ENCODE data around the gene SNTG2.

SNTG2 gene

GRCh38 chr2:1310202-1310601 is 359.6 kb downstream of the SNTG2 start:
- H3K4me3 ChIP-seq (ENCODE audit: low read depth, low read length), result no peak overlapping the region
- TF ChIP-seq, protein P1, sequence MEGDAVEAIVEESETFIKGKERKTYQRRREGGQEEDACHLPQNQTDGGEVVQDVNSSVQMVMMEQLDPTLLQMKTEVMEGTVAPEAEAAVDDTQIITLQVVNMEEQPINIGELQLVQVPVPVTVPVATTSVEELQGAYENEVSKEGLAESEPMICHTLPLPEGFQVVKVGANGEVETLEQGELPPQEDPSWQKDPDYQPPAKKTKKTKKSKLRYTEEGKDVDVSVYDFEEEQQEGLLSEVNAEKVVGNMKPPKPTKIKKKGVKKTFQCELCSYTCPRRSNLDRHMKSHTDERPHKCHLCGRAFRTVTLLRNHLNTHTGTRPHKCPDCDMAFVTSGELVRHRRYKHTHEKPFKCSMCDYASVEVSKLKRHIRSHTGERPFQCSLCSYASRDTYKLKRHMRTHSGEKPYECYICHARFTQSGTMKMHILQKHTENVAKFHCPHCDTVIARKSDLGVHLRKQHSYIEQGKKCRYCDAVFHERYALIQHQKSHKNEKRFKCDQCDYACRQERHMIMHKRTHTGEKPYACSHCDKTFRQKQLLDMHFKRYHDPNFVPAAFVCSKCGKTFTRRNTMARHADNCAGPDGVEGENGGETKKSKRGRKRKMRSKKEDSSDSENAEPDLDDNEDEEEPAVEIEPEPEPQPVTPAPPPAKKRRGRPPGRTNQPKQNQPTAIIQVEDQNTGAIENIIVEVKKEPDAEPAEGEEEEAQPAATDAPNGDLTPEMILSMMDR (IDR thresholded peaks at IDR 0.05; ENCODE audit: borderline replicate concordance, insufficient read depth, low read depth, low read length), result no peak

GRCh38 chr2:1310866-1311265 is 360.2 kb downstream of the SNTG2 start:
- no peak overlapping the region for H3K4me3 ChIP-seq (ENCODE audit: low read depth, low read length)
- TF ChIP-seq, protein P1 (IDR thresholded peaks at IDR 0.05; ENCODE audit: borderline replicate concordance, insufficient read depth, low read depth, low read length), result no peak

GRCh38 chr2:1313240-1313924 is 362.7 kb downstream of the SNTG2 start:
- H3K4me3 ChIP-seq (ENCODE audit: low read depth, low read length), result no peak overlapping the region
- TF ChIP-seq, protein P1 (IDR thresholded peaks at IDR 0.05; ENCODE audit: borderline replicate concordance, insufficient read depth, low read depth, low read length), result no peak

DNA sequence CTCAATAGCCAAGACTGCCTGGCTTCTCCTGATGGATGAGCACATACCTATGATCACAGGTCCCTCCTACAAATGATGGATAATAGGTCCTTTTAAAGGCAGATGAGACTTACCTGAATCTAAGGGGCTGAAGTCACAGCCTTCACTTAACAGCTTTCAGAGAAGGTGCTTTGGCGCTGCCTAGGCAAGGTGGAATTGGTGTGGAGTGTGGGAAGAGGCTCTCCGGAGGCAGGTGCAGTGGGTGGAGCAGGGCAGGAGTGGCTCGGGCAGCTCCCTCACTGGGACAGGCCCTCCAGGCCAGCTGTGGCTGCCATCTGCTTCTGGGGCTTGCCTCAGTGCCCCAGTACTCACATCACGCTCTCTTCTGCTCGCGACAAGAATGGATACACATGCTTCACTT is 363.6 kb downstream of the SNTG2 start:
- TF ChIP-seq, protein P1 (IDR thresholded peaks at IDR 0.05; ENCODE audit: borderline replicate concordance, insufficient read depth, low read depth, low read length), result no peak

GRCh38 chr2:1318366-1319009 is 367.8 kb downstream of the SNTG2 start:
- H3K4me3 ChIP-seq (ENCODE audit: low read depth, low read length), result no peak overlapping the region
- TF ChIP-seq, protein P1 (IDR thresholded peaks at IDR 0.05; ENCODE audit: borderline replicate concordance, insufficient read depth, low read depth, low read length), result no peak

More for the DNA sequence above, 363.6 kb downstream of the SNTG2 start:
- H3K4me3 ChIP-seq (ENCODE audit: low read depth, low read length), result no peak overlapping the region

DNA sequence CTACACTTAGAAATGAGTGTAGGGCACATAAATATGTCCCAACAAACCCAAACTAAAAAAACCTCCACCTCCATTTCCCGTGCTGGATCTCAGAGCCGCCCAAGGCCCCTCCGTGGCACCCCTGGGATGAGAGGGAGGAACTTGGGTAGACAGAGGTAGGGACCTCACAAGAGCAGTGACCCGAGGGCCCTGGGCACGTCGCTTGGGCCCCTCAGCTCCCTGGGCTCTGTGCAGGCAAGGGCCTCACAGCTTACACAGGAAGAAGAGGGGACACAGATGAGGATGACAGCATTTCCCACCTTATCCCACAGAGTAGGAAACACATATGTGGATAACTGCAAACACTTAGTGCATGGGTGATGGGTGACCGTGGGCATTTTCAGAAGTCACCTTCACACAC is 368.7 kb downstream of the SNTG2 start:
- TF ChIP-seq, protein P1 (IDR thresholded peaks at IDR 0.05; ENCODE audit: borderline replicate concordance, insufficient read depth, low read depth, low read length), result no peak
- H3K4me3 ChIP-seq (ENCODE audit: low read depth, low read length), result no peak overlapping the region

- no peak overlapping the region for H3K4me3 ChIP-seq (ENCODE audit: low read depth, low read length)
- TF ChIP-seq, protein P1 (IDR thresholded peaks at IDR 0.05; ENCODE audit: borderline replicate concordance, insufficient read depth, low read depth, low read length), result no peak
Measured at GRCh38 chr2:1321321-1321720, 370.7 kb downstream of the SNTG2 start.
